Superior temporal gyrus (tissue), 1 donor: Measurements from ENCODE around the gene BRS3.
"Not testable (repeated sequence)": the region's sequence is repeated elsewhere in the genome, so short reads cannot be mapped to it uniquely, and the experiment has no call there.

Source experiments
- DNase-seq: peaks from one replicate; pipeline ENCODE4 v3.0.0-alpha.2; 2016; ENCODE audit errors: extremely low spot score

BRS3 gene

GRCh38 chrX:136487647-136488046 is at the start of gene BRS3:
Gene BRS3 (plus strand): TSS chrX:136487947. CDS start chrX:136488115, 168 bp downstream.
- DNase-seq: no peak

DNA sequence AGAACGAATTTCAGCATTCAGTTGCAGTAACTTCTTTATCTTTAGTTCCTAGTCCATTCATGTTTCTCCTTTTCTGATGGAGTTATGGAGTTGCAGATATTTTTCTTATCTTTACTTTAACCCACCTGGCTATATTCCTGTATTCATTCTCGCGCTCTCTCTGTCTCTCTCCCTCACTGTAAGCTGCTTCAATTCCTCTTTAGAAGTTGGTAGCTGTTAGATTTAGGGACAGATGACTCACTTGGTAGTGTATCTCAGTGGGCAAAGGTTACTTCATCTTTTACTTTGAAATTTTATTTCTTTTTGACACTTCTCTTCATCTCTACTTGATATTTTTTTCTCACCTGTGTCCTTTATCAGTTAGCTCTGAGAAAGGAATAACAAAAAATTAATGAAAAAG is 49.6 kb upstream of the BRS3 start:
- no peak for DNase-seq

GRCh38 chrX:136445674-136446073 is 42.1 kb upstream of the BRS3 start:
- DNase-seq: not testable (repeated sequence)

DNA sequence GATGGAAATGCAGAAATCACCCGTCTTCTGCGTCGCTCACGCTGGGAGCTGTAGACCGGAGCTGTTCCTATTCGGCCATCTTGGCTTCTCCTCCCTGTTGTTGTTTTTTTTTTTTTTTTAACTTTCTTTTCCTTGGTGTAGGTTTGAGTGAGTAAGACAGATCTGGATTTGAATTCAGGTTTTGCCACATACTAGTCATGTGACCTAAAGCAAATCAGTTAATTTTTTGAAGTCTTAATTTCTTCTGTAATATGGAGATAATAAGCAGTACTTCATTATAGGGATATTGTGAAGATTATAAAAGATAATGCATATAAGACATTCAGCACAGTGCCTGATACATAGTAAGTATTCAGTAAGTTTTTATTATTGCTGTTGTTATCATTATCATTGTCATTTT is 41.5 kb upstream of the BRS3 start:
- no peak for DNase-seq

DNA sequence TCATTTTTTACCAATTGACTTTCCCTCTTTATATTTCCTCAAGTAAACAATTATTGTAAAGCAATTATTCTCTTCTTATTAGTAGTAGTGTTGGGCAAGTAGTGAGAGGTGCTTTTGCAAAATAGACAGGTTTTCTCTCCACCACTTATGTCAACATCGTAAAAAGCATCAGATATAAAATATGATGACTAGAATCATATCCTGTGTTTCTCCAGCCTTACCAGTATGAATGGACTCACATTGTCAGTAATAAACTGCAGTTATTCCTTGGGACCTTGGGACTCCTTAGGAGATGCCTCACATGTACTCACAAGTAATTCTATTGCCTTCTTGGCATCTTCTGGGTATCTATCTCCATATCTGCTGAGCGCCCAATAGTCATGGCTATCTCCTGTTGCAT is 40.4 kb upstream of the BRS3 start:
- DNase-seq: no peak

- no peak for DNase-seq
Observed at GRCh38 chrX:136447968-136448367, 39.8 kb upstream of the BRS3 start.

DNA sequence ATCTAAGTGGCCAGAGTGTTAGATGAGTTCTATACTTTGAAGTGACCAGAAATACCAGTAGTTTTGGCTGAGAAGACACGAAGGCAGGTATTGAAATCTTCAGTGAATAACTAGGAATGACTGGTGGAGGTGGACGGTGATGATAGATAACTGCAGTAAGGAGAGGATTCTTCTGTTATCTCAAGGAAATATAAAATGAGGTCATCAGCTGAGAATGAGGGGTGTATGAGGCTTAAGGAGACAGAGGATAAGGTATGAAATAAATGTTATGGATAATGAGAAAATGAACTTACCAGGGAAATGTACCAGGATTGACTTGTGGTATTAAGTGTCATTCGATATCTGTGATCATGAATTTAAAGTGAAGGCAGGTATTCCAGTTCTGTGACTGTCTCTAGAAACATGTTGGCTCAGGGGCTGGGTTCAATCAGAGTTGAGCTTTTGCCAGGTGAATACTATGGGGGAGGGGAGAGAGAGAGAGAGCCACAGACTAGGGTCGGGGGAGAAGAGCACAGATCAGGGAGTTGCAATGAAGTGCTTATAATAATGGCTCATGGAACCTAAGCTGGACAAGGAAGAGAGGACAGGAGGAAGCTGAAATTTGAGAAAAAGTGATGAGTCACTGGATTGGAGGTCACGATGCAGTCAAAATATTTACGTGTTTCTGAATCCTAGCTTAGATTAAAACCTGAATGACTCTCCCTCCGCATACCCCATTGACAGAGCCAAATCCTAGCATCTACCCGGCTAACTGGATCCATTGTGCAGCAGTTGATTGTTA is 37.5 kb upstream of the BRS3 start:
- no peak for DNase-seq

DNA sequence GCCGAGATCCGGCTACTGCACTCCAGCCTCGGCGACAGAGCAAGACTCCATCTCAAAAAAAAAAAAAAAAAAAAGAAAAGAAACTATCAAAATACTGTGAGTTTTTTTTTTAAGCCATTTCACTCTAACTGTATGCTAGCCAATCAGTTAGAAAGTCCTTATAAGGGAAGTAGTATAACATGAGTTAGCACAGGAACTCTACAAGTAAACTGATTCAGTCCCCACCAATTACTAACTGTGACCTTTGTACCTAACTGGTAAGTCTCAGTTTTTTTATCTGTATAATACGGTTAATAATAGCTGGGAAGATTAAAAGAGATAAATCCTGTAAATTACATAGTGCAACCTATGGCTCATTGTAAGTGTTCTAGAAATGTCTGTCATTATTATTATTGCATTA is 35.1 kb upstream of the BRS3 start:
- DNase-seq: no peak

DNA sequence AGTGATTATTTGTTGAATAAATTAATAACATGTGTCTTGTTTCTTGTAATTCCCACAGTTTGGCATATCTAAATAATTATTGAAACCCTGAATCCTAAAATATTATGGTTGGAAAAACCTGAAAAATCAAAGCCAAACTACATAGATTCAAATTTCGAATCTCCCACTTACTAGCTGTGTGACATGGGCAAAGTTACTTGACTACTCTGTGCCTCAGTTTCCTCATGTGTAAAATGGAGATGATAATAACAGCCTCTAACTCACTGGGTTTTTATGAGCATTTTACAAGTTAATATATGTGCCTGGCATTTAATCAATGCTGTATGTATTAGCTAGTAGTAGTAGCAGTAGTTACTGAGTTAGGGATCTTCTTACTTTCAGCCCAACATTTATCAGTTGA is 34.6 kb upstream of the BRS3 start:
- no peak for DNase-seq

GRCh38 chrX:136453771-136454170 is 34.0 kb upstream of the BRS3 start:
- no peak for DNase-seq

DNA sequence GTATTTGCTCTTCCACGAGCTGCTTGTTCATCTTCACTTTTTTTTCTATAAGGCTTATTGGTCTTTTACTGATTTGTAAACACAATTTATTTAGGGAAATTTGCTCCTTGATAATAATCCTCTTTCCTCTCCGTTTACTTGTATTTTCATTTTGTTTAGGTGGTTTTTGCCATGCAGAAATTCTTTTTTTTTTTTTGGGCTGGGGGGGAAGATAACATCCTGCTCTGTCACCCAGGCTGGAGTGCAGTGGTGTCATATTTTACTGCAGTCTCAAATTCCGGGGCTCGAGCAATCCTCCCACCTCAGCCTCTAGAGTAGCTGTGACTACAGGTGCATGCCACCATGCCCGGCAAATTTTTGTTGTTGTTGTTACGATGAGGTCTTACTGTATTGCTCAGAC is 31.6 kb upstream of the BRS3 start:
- no peak for DNase-seq

- no peak for DNase-seq
Observed at GRCh38 chrX:136457303-136457917, 30.3 kb upstream of the BRS3 start.

DNA sequence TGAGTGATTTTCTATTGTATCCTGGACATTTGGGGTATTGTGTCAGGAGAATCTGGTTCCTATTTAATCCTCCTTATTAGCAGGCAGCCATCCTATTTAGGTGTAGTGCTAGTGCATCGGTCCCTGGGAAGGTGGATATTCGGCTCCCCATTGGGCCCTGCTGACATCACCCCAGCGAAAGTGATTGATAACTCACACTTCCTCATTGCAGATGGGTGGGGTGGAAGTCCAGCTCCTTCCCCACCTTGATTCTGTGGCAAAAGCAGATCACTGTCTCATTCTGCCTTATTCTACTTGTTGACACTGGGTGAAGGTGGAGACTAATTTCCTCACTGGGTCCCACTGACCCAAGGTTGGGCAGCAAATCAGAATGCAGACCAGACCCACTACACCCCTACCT is 23.2 kb upstream of the BRS3 start:
- DNase-seq: no peak

GRCh38 chrX:136467303-136467702 is 20.4 kb upstream of the BRS3 start:
- no peak for DNase-seq

GRCh38 chrX:136468391-136469103 is 19.2 kb upstream of the BRS3 start:
- DNase-seq: no peak

- DNase-seq: no peak
Observed at GRCh38 chrX:136473663-136474062, 14.1 kb upstream of the BRS3 start.

DNA sequence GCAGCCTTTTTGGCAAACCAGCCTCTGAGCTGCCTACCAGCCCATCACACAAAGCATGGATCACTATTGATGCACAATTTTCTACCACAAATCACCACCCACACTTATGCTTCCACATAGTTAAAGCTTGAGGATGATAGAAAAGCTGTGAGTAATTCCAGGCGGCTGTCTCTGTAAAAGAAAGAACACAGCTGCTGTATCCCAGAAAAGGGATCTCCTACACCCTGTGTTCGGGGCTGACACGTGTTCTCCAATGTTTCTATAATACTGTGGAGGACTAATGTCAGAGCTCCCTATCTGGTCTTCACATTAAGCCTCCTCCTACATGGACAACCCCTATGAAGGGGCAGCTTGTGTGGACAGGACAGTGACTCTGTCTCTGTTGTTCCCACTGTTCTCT is 12.5 kb upstream of the BRS3 start:
- peak; percentile 11 for DNase-seq

- DNase-seq: no peak
Observed at GRCh38 chrX:136476501-136476900, 11.2 kb upstream of the BRS3 start.

- no peak for DNase-seq
Observed at GRCh38 chrX:136477026-136477425, 10.7 kb upstream of the BRS3 start.

GRCh38 chrX:136480383-136480782 is 7.4 kb upstream of the BRS3 start:
- no peak for DNase-seq

- no peak for DNase-seq
Observed at GRCh38 chrX:136488706-136489105, 959 bp downstream of the BRS3 start.

GRCh38 chrX:136491832-136492231 is 4.1 kb downstream of the BRS3 start:
- no peak for DNase-seq

DNA sequence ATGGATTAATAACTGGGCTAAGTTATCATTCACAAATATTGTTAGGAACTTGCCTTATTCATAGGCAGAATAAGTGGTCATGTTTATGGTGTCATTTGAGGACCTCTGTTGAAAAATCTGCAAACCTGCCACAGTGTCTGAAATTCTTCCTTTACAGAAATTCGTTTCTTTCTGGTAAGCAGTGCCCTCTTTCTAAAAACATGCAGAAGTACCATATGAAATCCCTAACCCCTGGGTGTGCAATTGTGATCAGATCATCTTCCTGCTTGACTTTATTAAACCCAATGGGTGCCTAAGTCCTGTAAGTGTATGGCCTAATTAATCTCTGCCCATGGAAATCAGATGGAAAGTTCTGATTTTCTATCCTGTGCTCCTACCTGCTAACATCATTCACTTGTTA is 5.3 kb downstream of the BRS3 start:
- no peak for DNase-seq
